ENCODE results near the gene CCL22. TPM values are rescaled to one million over a fixed set of nuclear protein-coding genes. Genes with fewer than 3 reads are reported as not detected.

CCL22 gene
- total RNA-seq, 5 donors from 2014 or later (not counting 1 experiment from before 2014, with no cell fraction given) = 13.0 to 27.3 (median 13.0) TPM; not detected in 2

GRCh38 chr16:57358086-57358420 lies 530 bp upstream of the CCL22 start:
- 75% methylated on average over 4 of the region's 7 CpGs for WGBS (ENCODE audit: insufficient coverage)
- H3K27ac ChIP-seq (ENCODE audit: low read length) = no peak overlapping the region
- Mint-ChIP-seq H3K36me3 (no peaks in the 10 kb centered on the region), H3K4me3 (no peak overlapping the region), H3K9me3 (no peaks in the 10 kb centered on the region), H3K27me3 (no peaks in the 10 kb centered on the region), H3K4me1 (no peaks in the 10 kb centered on the region), H3K27ac (no peak overlapping the region)
- H3K27me3 ChIP-seq (replicated peaks in 1 of 2; ENCODE audit: control insufficient read depth in 2 of 2, extremely low read depth in 1 of 2, insufficient read depth in 2 of 2, low read length in 1 of 2) = peaks cover 0 to 6% of the 10 kb centered on the region in 2 experiments
- no peaks in the 10 kb centered on the region for H3K9me3 ChIP-seq
- H3K4me1 ChIP-seq (ENCODE audit: control insufficient read depth in 1 of 2, extremely low read depth in 1 of 2, insufficient read depth in 2 of 2, low read length in 2 of 2) = no peaks in the 10 kb centered on the region
- no peak overlapping the region for H3K4me3 ChIP-seq (ENCODE audit: control insufficient read depth in 1 of 2, extremely low read depth in 1 of 2, low read length in 1 of 2)
- ChIA-PET POLR2A (no interaction called here), CTCF (no interaction called here)
- DNase-seq (no peak), ATAC-seq (replicated peaks in 1 of 4) (no peak)
- H3K36me3 ChIP-seq (ENCODE audit: control insufficient read depth in 2 of 2, extremely low read depth in 1 of 2, insufficient read depth in 1 of 2, low read length in 1 of 2) = no peaks in the 10 kb centered on the region

- H3K27ac Mint-ChIP-seq = no peak overlapping the region
- H3K9me3 Mint-ChIP-seq = no peaks in the 10 kb centered on the region
- no peaks in the 10 kb centered on the region for H3K36me3 ChIP-seq (ENCODE audit: control insufficient read depth in 2 of 2, extremely low read depth in 1 of 2, insufficient read depth in 1 of 2, low read length in 1 of 2)
- H3K4me1 Mint-ChIP-seq = no peaks in the 10 kb centered on the region
- CTCF ChIA-PET = no interaction called here
- WGBS (ENCODE audit: insufficient coverage) = 92% methylated on average over 16 of the region's 16 CpGs
- H3K36me3 Mint-ChIP-seq = no peaks in the 10 kb centered on the region
- H3K27ac ChIP-seq (ENCODE audit: low read length) = no peak overlapping the region
- POLR2A ChIA-PET = no interaction called here
- no peak overlapping the region for H3K4me3 Mint-ChIP-seq
- peaks cover 3 to 13% of the 10 kb centered on the region in 2 donors for H3K27me3 Mint-ChIP-seq
- H3K4me1 ChIP-seq (ENCODE audit: control insufficient read depth in 1 of 2, extremely low read depth in 1 of 2, insufficient read depth in 2 of 2, low read length in 2 of 2) = no peaks in the 10 kb centered on the region
- H3K27me3 ChIP-seq (replicated peaks in 1 of 2; ENCODE audit: control insufficient read depth in 2 of 2, extremely low read depth in 1 of 2, insufficient read depth in 2 of 2, low read length in 1 of 2) = peaks cover 0 to 15% of the 10 kb centered on the region in 2 experiments
- no peak overlapping the region for H3K4me3 ChIP-seq (ENCODE audit: control insufficient read depth in 1 of 2, extremely low read depth in 1 of 2, low read length in 1 of 2)
- no peak for DNase-seq
- ATAC-seq (replicated peaks in 1 of 4) = no peak
- H3K9me3 ChIP-seq = no peaks in the 10 kb centered on the region
These were observed 1.8 kb downstream of the CCL22 start for GRCh38 chr16:57360321-57360935.

GRCh38 chr16:57361404-57361803 lies 2.8 kb downstream of the CCL22 start:
- no peak overlapping the region for H3K4me3 ChIP-seq (ENCODE audit: control insufficient read depth in 1 of 2, extremely low read depth in 1 of 2, low read length in 1 of 2)
- H3K36me3 ChIP-seq (ENCODE audit: control insufficient read depth in 2 of 2, extremely low read depth in 1 of 2, insufficient read depth in 1 of 2, low read length in 1 of 2) = no peaks in the 10 kb centered on the region
- CTCF ChIA-PET = no interaction called here
- ATAC-seq (replicated peaks in 1 of 4) (no peak), DNase-seq (no peak)
- no peak overlapping the region for H3K27ac Mint-ChIP-seq
- H3K4me1 Mint-ChIP-seq = no peaks in the 10 kb centered on the region
- no peaks in the 10 kb centered on the region for H3K36me3 Mint-ChIP-seq
- H3K4me3 Mint-ChIP-seq = no peak overlapping the region
- POLR2A ChIA-PET = no interaction called here
- no peaks in the 10 kb centered on the region for H3K4me1 ChIP-seq (ENCODE audit: control insufficient read depth in 1 of 2, extremely low read depth in 1 of 2, insufficient read depth in 2 of 2, low read length in 2 of 2)
- H3K9me3 ChIP-seq = no peaks in the 10 kb centered on the region
- WGBS (ENCODE audit: insufficient coverage) = 74% methylated on average over 3 of the region's 4 CpGs
- H3K9me3 Mint-ChIP-seq = no peaks in the 10 kb centered on the region
- H3K27me3 Mint-ChIP-seq = peaks cover 3 to 14% of the 10 kb centered on the region in 2 donors
- peaks cover 0 to 22% of the 10 kb centered on the region in 2 experiments for H3K27me3 ChIP-seq (replicated peaks in 1 of 2; ENCODE audit: control insufficient read depth in 2 of 2, extremely low read depth in 1 of 2, insufficient read depth in 2 of 2, low read length in 1 of 2)
- no peak overlapping the region for H3K27ac ChIP-seq (ENCODE audit: low read length)

GRCh38 chr16:57364143-57364542 lies 5.6 kb downstream of the CCL22 start:
- ATAC-seq (replicated peaks in 1 of 4) (no peak), DNase-seq (no peak)
- no peak overlapping the region for H3K4me3 ChIP-seq (ENCODE audit: control insufficient read depth in 1 of 2, extremely low read depth in 1 of 2, low read length in 1 of 2)
- no peaks in the 10 kb centered on the region for H3K36me3 ChIP-seq (ENCODE audit: control insufficient read depth in 2 of 2, extremely low read depth in 1 of 2, insufficient read depth in 1 of 2, low read length in 1 of 2)
- H3K36me3 Mint-ChIP-seq = no peaks in the 10 kb centered on the region
- H3K27me3 Mint-ChIP-seq = peaks cover 9 to 21% of the 10 kb centered on the region in 2 donors
- no peak overlapping the region for H3K27ac ChIP-seq (ENCODE audit: low read length)
- no peaks in the 10 kb centered on the region for H3K9me3 Mint-ChIP-seq
- H3K27me3 ChIP-seq (replicated peaks in 1 of 2; ENCODE audit: control insufficient read depth in 2 of 2, extremely low read depth in 1 of 2, insufficient read depth in 2 of 2, low read length in 1 of 2) = peaks cover 0 to 26% of the 10 kb centered on the region in 2 experiments
- ChIA-PET POLR2A (no interaction called here), CTCF (no interaction called here)
- H3K27ac Mint-ChIP-seq = no peak overlapping the region
- no peaks in the 10 kb centered on the region for H3K4me1 ChIP-seq (ENCODE audit: control insufficient read depth in 1 of 2, extremely low read depth in 1 of 2, insufficient read depth in 2 of 2, low read length in 2 of 2)
- 100% methylated on average over 1 of the region's 3 CpGs for WGBS (ENCODE audit: insufficient coverage)
- H3K4me1 Mint-ChIP-seq = peaks cover 0 to 4% (median 0%) of the 10 kb centered on the region in 3 donors
- no peak overlapping the region for H3K4me3 Mint-ChIP-seq
- H3K9me3 ChIP-seq = no peaks in the 10 kb centered on the region

GRCh38 chr16:57366544-57367040 lies 8.0 kb downstream of the CCL22 start:
- no peaks in the 10 kb centered on the region for H3K9me3 Mint-ChIP-seq
- no peaks in the 10 kb centered on the region for H3K36me3 Mint-ChIP-seq
- H3K9me3 ChIP-seq = no peaks in the 10 kb centered on the region
- H3K27me3 Mint-ChIP-seq = peaks cover 9 to 25% of the 10 kb centered on the region in 2 donors
- no peak for ATAC-seq (replicated peaks in 1 of 4)
- no peaks in the 10 kb centered on the region for H3K36me3 ChIP-seq (ENCODE audit: control insufficient read depth in 2 of 2, extremely low read depth in 1 of 2, insufficient read depth in 1 of 2, low read length in 1 of 2)
- H3K27ac Mint-ChIP-seq = no peak overlapping the region
- H3K27me3 ChIP-seq (replicated peaks in 1 of 2; ENCODE audit: control insufficient read depth in 2 of 2, extremely low read depth in 1 of 2, insufficient read depth in 2 of 2, low read length in 1 of 2) = peaks cover 0 to 41% of the 10 kb centered on the region in 2 experiments
- H3K4me1 Mint-ChIP-seq = peaks cover 0 to 4% (median 0%) of the 10 kb centered on the region in 3 donors
- 33% methylated on average over 2 of the region's 6 CpGs for WGBS (ENCODE audit: insufficient coverage)
- ChIA-PET POLR2A (no interaction called here), CTCF (no interaction called here)
- no peak overlapping the region for H3K27ac ChIP-seq (ENCODE audit: low read length)
- no peak for DNase-seq
- no peaks in the 10 kb centered on the region for H3K4me1 ChIP-seq (ENCODE audit: control insufficient read depth in 1 of 2, extremely low read depth in 1 of 2, insufficient read depth in 2 of 2, low read length in 2 of 2)
- no peak overlapping the region for H3K4me3 ChIP-seq (ENCODE audit: control insufficient read depth in 1 of 2, extremely low read depth in 1 of 2, low read length in 1 of 2)
- H3K4me3 Mint-ChIP-seq = no peak overlapping the region

- H3K27me3 ChIP-seq (replicated peaks in 1 of 2; ENCODE audit: control insufficient read depth in 2 of 2, extremely low read depth in 1 of 2, insufficient read depth in 2 of 2, low read length in 1 of 2) = peaks cover 0 to 48% of the 10 kb centered on the region in 2 experiments
- Mint-ChIP-seq H3K27ac (no peak overlapping the region), H3K4me1 (peaks cover 0 to 4% (median 0%) of the 10 kb centered on the region in 3 donors), H3K9me3 (no peaks in the 10 kb centered on the region), H3K36me3 (no peaks in the 10 kb centered on the region), H3K4me3 (no peak overlapping the region), H3K27me3 (peaks cover 9 to 25% of the 10 kb centered on the region in 2 donors)
- no peak for ATAC-seq (replicated peaks in 1 of 4)
- DNase-seq = no peak
- no peaks in the 10 kb centered on the region for H3K9me3 ChIP-seq
- no peak overlapping the region for H3K27ac ChIP-seq (ENCODE audit: low read length)
- ChIA-PET CTCF (no interaction called here), POLR2A (no interaction called here)
- H3K4me3 ChIP-seq (ENCODE audit: control insufficient read depth in 1 of 2, extremely low read depth in 1 of 2, low read length in 1 of 2) = no peak overlapping the region
- no peaks in the 10 kb centered on the region for H3K36me3 ChIP-seq (ENCODE audit: control insufficient read depth in 2 of 2, extremely low read depth in 1 of 2, insufficient read depth in 1 of 2, low read length in 1 of 2)
- no peaks in the 10 kb centered on the region for H3K4me1 ChIP-seq (ENCODE audit: control insufficient read depth in 1 of 2, extremely low read depth in 1 of 2, insufficient read depth in 2 of 2, low read length in 2 of 2)
- WGBS (ENCODE audit: insufficient coverage) = 90% methylated on average over 2 of the region's 7 CpGs
These were observed 8.7 kb downstream of the CCL22 start for GRCh38 chr16:57367116-57367752.

Data from T-cell (primary cell).